ENCODE results near the gene YAF2.
A peak's percentile ranks its signal among the peaks of the same experiment; 100 is the strongest.
"Not testable (repeated sequence)": the region's sequence is repeated elsewhere in the genome, so short reads cannot be mapped to it uniquely, and the experiment has no call there.

The YAF2 gene

GRCh38 chr12:42252645-42253044, 14.6 kb upstream of the YAF2 start:
- not testable (repeated sequence) for DNase-seq

GRCh38 chr12:42249033-42249432, 11.0 kb upstream of the YAF2 start:
- DNase-seq: not testable (repeated sequence)

GRCh38 chr12:42240131-42240750, 2.2 kb upstream of the YAF2 start:
- DNase-seq: no peak

- no peak for DNase-seq
These were observed 202 bp downstream of the YAF2 start for GRCh38 chr12:42237853-42238239.

GRCh38 chr12:42237052-42237852, 796 bp downstream of the YAF2 start:
- peak; percentile 99 for DNase-seq

GRCh38 chr12:42236017-42236416, 2.0 kb downstream of the YAF2 start:
- no peak for DNase-seq

- DNase-seq: no peak
These were observed 2.6 kb downstream of the YAF2 start for GRCh38 chr12:42235426-42235825.

- no peak for DNase-seq
These were observed 3.1 kb downstream of the YAF2 start for GRCh38 chr12:42234970-42235369.

GRCh38 chr12:42227525-42227924, 10.5 kb downstream of the YAF2 start:
- DNase-seq: not testable (repeated sequence)

GRCh38 chr12:42224501-42224900, 13.5 kb downstream of the YAF2 start:
- DNase-seq: not testable (repeated sequence)

GRCh38 chr12:42222724-42223123, 15.3 kb downstream of the YAF2 start:
- DNase-seq: no peak

GRCh38 chr12:42221726-42222125, 16.3 kb downstream of the YAF2 start:
- DNase-seq: no peak

- DNase-seq: peak; percentile 33
These were observed 20.4 kb downstream of the YAF2 start for GRCh38 chr12:42217656-42218055.

GRCh38 chr12:42216737-42217136, 21.3 kb downstream of the YAF2 start:
- no peak for DNase-seq

GRCh38 chr12:42215759-42216158, 22.3 kb downstream of the YAF2 start:
- not testable (repeated sequence) for DNase-seq

- no peak for DNase-seq
These were observed 24.1 kb downstream of the YAF2 start for GRCh38 chr12:42213954-42214426.

- peak; percentile 90 for DNase-seq
These were observed 25.0 kb downstream of the YAF2 start for GRCh38 chr12:42213023-42213422.

GRCh38 chr12:42208574-42208973, 29.5 kb downstream of the YAF2 start:
- DNase-seq: no peak

GRCh38 chr12:42204819-42205218, 33.2 kb downstream of the YAF2 start:
- DNase-seq: no peak

GRCh38 chr12:42204362-42204761, 33.7 kb downstream of the YAF2 start:
- no peak for DNase-seq

GRCh38 chr12:42201063-42201462, 37.0 kb downstream of the YAF2 start:
- no peak for DNase-seq

GRCh38 chr12:42199007-42199406, 39.0 kb downstream of the YAF2 start:
- no peak for DNase-seq

- DNase-seq: no peak
These were observed 41.1 kb downstream of the YAF2 start for GRCh38 chr12:42196723-42197603.

Measured in DMS53 (cell line).